ENCODE measurements around the gene CDT1.

Gene CDT1

GRCh38 chr16:88825146-88825545 lies 21.6 kb downstream of the CDT1 start:
- H3K27ac ChIP-seq (ENCODE audit: low read depth, low read length), result no peak overlapping the region
- DNase-seq, result no peak
- no peak overlapping the region for H2AK5ac ChIP-seq (ENCODE audit: low read length)
- H3K23ac ChIP-seq (ENCODE audit: low read length), result no peak overlapping the region
- no peak overlapping the region for H3K18ac ChIP-seq (ENCODE audit: low read length)
- no peaks in the 10 kb centered on the region for H3K27me3 ChIP-seq (ENCODE audit: insufficient read depth, low read length, poor library complexity)
- H2BK15ac ChIP-seq (replicated peaks; ENCODE audit: low read depth), result no peak overlapping the region
- H3K4ac ChIP-seq (ENCODE audit: low read depth, low read length), result no peak overlapping the region
- no peaks in the 10 kb centered on the region for H3K36me3 ChIP-seq (ENCODE audit: control insufficient read depth, insufficient read depth, low read length)
- H4K5ac ChIP-seq (ENCODE audit: low read length), result no peak overlapping the region
- no CpG with 5 or more reads among the region's 12 CpGs for WGBS (ENCODE audit: extremely low coverage, insufficient coverage, low lambda C conversion rate)
- no peak overlapping the region for H3K4me2 ChIP-seq (ENCODE audit: low read length)
- H2BK120ac ChIP-seq (ENCODE audit: low read depth, low read length), result no peak overlapping the region
- no peak overlapping the region for H3K9ac ChIP-seq (ENCODE audit: low read length)
- no peak overlapping the region for H3K56ac ChIP-seq (ENCODE audit: low read length)
- no peaks in the 10 kb centered on the region for H3K4me1 ChIP-seq (ENCODE audit: control insufficient read depth, low read depth, low read length)
- H3K4me3 ChIP-seq (ENCODE audit: low read length), result no peak overlapping the region
- no peak overlapping the region for H2BK5ac ChIP-seq (ENCODE audit: low read length)
- H3K79me1 ChIP-seq (ENCODE audit: low read length), result no peaks in the 10 kb centered on the region
- no peaks in the 10 kb centered on the region for H3K79me2 ChIP-seq (ENCODE audit: control insufficient read depth, insufficient read depth, low read length)
- no peak overlapping the region for H4K8ac ChIP-seq (ENCODE audit: low read depth, low read length)

GRCh38 chr16:88826070-88826840 lies 22.7 kb downstream of the CDT1 start:
- H4K8ac ChIP-seq (ENCODE audit: low read depth, low read length), result no peak overlapping the region
- no peak for DNase-seq
- H3K4me3 ChIP-seq (ENCODE audit: low read length), result no peak overlapping the region
- H3K79me1 ChIP-seq (ENCODE audit: low read length), result no peaks in the 10 kb centered on the region
- no peaks in the 10 kb centered on the region for H3K36me3 ChIP-seq (ENCODE audit: control insufficient read depth, insufficient read depth, low read length)
- H3K27ac ChIP-seq (ENCODE audit: low read depth, low read length), result no peak overlapping the region
- H3K4ac ChIP-seq (ENCODE audit: low read depth, low read length), result no peak overlapping the region
- H3K4me2 ChIP-seq (ENCODE audit: low read length), result no peak overlapping the region
- no peak overlapping the region for H4K5ac ChIP-seq (ENCODE audit: low read length)
- no peaks in the 10 kb centered on the region for H3K79me2 ChIP-seq (ENCODE audit: control insufficient read depth, insufficient read depth, low read length)
- H2BK15ac ChIP-seq (replicated peaks; ENCODE audit: low read depth), result no peak overlapping the region
- H3K56ac ChIP-seq (ENCODE audit: low read length), result no peak overlapping the region
- no CpG with 5 or more reads among the region's 26 CpGs for WGBS (ENCODE audit: extremely low coverage, insufficient coverage, low lambda C conversion rate)
- H2AK5ac ChIP-seq (ENCODE audit: low read length), result no peak overlapping the region
- no peak overlapping the region for H3K9ac ChIP-seq (ENCODE audit: low read length)
- no peak overlapping the region for H3K23ac ChIP-seq (ENCODE audit: low read length)
- no peak overlapping the region for H3K18ac ChIP-seq (ENCODE audit: low read length)
- H3K4me1 ChIP-seq (ENCODE audit: control insufficient read depth, low read depth, low read length), result no peaks in the 10 kb centered on the region
- H2BK120ac ChIP-seq (ENCODE audit: low read depth, low read length), result no peak overlapping the region
- no peak overlapping the region for H2BK5ac ChIP-seq (ENCODE audit: low read length)
- H3K27me3 ChIP-seq (ENCODE audit: insufficient read depth, low read length, poor library complexity), result no peaks in the 10 kb centered on the region

DNA sequence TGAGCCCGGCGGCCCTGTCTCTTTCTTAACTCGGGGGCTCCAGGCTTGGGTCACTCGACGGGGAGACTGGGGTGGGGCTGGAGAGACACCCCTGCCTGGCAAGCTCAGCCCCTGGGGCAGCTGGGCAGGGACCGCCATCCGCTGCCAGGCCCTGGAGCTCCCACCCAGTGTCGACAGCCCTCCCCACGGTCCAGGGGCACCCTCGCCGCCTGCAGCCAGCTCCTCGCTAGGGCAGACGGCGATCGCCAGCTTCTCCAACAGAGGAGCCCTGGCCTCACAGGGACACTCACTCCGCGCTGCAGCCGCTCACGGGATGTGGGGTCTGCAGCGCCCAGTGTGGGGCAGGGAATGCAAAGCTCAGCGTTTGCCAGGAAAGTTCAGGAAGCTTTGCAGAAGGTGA lies 24.1 kb downstream of the CDT1 start:
- Histone ChIP-seq H3K23ac (ENCODE audit: low read length) (no peak overlapping the region), H3K9ac (ENCODE audit: low read length) (no peak overlapping the region)
- WGBS (ENCODE audit: extremely low coverage, insufficient coverage, low lambda C conversion rate), result no CpG with 5 or more reads among the region's 21 CpGs

GRCh38 chr16:88828711-88829110 lies 25.1 kb downstream of the CDT1 start:
- H2AK5ac ChIP-seq (ENCODE audit: low read length), result no peak overlapping the region
- no peak overlapping the region for H3K56ac ChIP-seq (ENCODE audit: low read length)
- no peak for DNase-seq
- no peak overlapping the region for H3K18ac ChIP-seq (ENCODE audit: low read length)
- H2BK120ac ChIP-seq (ENCODE audit: low read depth, low read length), result no peak overlapping the region
- no peaks in the 10 kb centered on the region for H3K79me2 ChIP-seq (ENCODE audit: control insufficient read depth, insufficient read depth, low read length)
- no peak overlapping the region for H3K9ac ChIP-seq (ENCODE audit: low read length)
- H3K27ac ChIP-seq (ENCODE audit: low read depth, low read length), result no peak overlapping the region
- no peak overlapping the region for H3K4me3 ChIP-seq (ENCODE audit: low read length)
- H4K5ac ChIP-seq (ENCODE audit: low read length), result no peak overlapping the region
- no peak overlapping the region for H2BK5ac ChIP-seq (ENCODE audit: low read length)
- no peaks in the 10 kb centered on the region for H3K79me1 ChIP-seq (ENCODE audit: low read length)
- no peaks in the 10 kb centered on the region for H3K4me1 ChIP-seq (ENCODE audit: control insufficient read depth, low read depth, low read length)
- H3K4me2 ChIP-seq (ENCODE audit: low read length), result no peak overlapping the region
- no peak overlapping the region for H3K4ac ChIP-seq (ENCODE audit: low read depth, low read length)
- no peak overlapping the region for H3K23ac ChIP-seq (ENCODE audit: low read length)
- H3K27me3 ChIP-seq (ENCODE audit: insufficient read depth, low read length, poor library complexity), result no peaks in the 10 kb centered on the region
- no peak overlapping the region for H2BK15ac ChIP-seq (replicated peaks; ENCODE audit: low read depth)
- no peaks in the 10 kb centered on the region for H3K36me3 ChIP-seq (ENCODE audit: control insufficient read depth, insufficient read depth, low read length)
- H4K8ac ChIP-seq (ENCODE audit: low read depth, low read length), result no peak overlapping the region
- no CpG with 5 or more reads among the region's 24 CpGs for WGBS (ENCODE audit: extremely low coverage, insufficient coverage, low lambda C conversion rate)

More for the DNA sequence above, 24.1 kb downstream of the CDT1 start:
- DNase-seq, result no peak
- H3K56ac ChIP-seq (ENCODE audit: low read length), result no peak overlapping the region
- H4K8ac ChIP-seq (ENCODE audit: low read depth, low read length), result no peak overlapping the region
- no peak overlapping the region for H2BK15ac ChIP-seq (replicated peaks; ENCODE audit: low read depth)
- no peak overlapping the region for H3K18ac ChIP-seq (ENCODE audit: low read length)
- no peaks in the 10 kb centered on the region for H3K36me3 ChIP-seq (ENCODE audit: control insufficient read depth, insufficient read depth, low read length)
- H3K27me3 ChIP-seq (ENCODE audit: insufficient read depth, low read length, poor library complexity), result no peaks in the 10 kb centered on the region
- H4K5ac ChIP-seq (ENCODE audit: low read length), result no peak overlapping the region
- no peaks in the 10 kb centered on the region for H3K4me1 ChIP-seq (ENCODE audit: control insufficient read depth, low read depth, low read length)
- no peak overlapping the region for H3K4me2 ChIP-seq (ENCODE audit: low read length)
- no peak overlapping the region for H2AK5ac ChIP-seq (ENCODE audit: low read length)
- H3K79me1 ChIP-seq (ENCODE audit: low read length), result no peaks in the 10 kb centered on the region
- H3K79me2 ChIP-seq (ENCODE audit: control insufficient read depth, insufficient read depth, low read length), result no peaks in the 10 kb centered on the region
- H3K27ac ChIP-seq (ENCODE audit: low read depth, low read length), result no peak overlapping the region
- H3K4ac ChIP-seq (ENCODE audit: low read depth, low read length), result no peak overlapping the region
- H2BK120ac ChIP-seq (ENCODE audit: low read depth, low read length), result no peak overlapping the region
- H2BK5ac ChIP-seq (ENCODE audit: low read length), result no peak overlapping the region
- H3K4me3 ChIP-seq (ENCODE audit: low read length), result no peak overlapping the region

GRCh38 chr16:88830258-88830657 lies 26.7 kb downstream of the CDT1 start:
- Histone ChIP-seq H3K27ac (ENCODE audit: low read depth, low read length) (no peak overlapping the region), H2AK5ac (ENCODE audit: low read length) (no peak overlapping the region), H2BK5ac (ENCODE audit: low read length) (no peak overlapping the region), H3K36me3 (ENCODE audit: control insufficient read depth, insufficient read depth, low read length) (no peaks in the 10 kb centered on the region), H3K4me3 (ENCODE audit: low read length) (no peak overlapping the region), H2BK120ac (ENCODE audit: low read depth, low read length) (no peak overlapping the region), H3K4me1 (ENCODE audit: control insufficient read depth, low read depth, low read length) (no peaks in the 10 kb centered on the region), H3K4ac (ENCODE audit: low read depth, low read length) (no peak overlapping the region), H3K27me3 (ENCODE audit: insufficient read depth, low read length, poor library complexity) (no peaks in the 10 kb centered on the region), H3K9ac (ENCODE audit: low read length) (no peak overlapping the region), H3K56ac (ENCODE audit: low read length) (no peak overlapping the region), H3K4me2 (ENCODE audit: low read length) (no peak overlapping the region), H2BK15ac (replicated peaks; ENCODE audit: low read depth) (no peak overlapping the region), H3K79me1 (ENCODE audit: low read length) (no peaks in the 10 kb centered on the region), H3K23ac (ENCODE audit: low read length) (no peak overlapping the region), H4K8ac (ENCODE audit: low read depth, low read length) (no peak overlapping the region), H3K79me2 (ENCODE audit: control insufficient read depth, insufficient read depth, low read length) (no peaks in the 10 kb centered on the region), H4K5ac (ENCODE audit: low read length) (no peak overlapping the region), H3K18ac (ENCODE audit: low read length) (no peak overlapping the region)
- WGBS (ENCODE audit: extremely low coverage, insufficient coverage, low lambda C conversion rate), result no CpG with 5 or more reads among the region's 11 CpGs
- DNase-seq, result no peak

DNA sequence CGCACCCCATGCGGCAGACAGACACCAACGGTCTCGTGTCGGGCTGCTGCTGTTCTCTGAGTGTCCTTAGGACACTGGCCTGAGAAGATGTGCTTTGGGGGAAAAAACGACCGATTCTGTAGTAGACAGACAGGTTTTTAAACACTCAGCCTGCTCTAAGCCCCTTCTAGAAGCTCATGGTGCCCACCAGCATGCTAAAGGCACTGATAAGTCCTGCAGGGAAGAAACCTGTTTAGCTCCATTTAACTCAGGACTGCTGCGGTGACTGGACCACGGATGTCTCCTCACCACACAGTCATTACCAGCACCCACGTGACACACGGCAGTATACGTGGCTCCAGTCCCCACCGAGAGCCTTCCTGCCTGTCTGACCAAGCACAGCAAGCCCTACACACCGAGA lies 27.2 kb downstream of the CDT1 start:
- Histone ChIP-seq H3K27me3 (ENCODE audit: insufficient read depth, low read length, poor library complexity) (no peaks in the 10 kb centered on the region), H3K23ac (ENCODE audit: low read length) (no peak overlapping the region), H2AK5ac (ENCODE audit: low read length) (no peak overlapping the region), H3K4me2 (ENCODE audit: low read length) (no peak overlapping the region), H3K27ac (ENCODE audit: low read depth, low read length) (no peak overlapping the region), H2BK120ac (ENCODE audit: low read depth, low read length) (no peak overlapping the region), H3K79me2 (ENCODE audit: control insufficient read depth, insufficient read depth, low read length) (no peaks in the 10 kb centered on the region), H3K4me3 (ENCODE audit: low read length) (no peak overlapping the region), H3K36me3 (ENCODE audit: control insufficient read depth, insufficient read depth, low read length) (no peaks in the 10 kb centered on the region), H4K5ac (ENCODE audit: low read length) (no peak overlapping the region), H2BK5ac (ENCODE audit: low read length) (no peak overlapping the region), H4K8ac (ENCODE audit: low read depth, low read length) (no peak overlapping the region), H3K56ac (ENCODE audit: low read length) (no peak overlapping the region), H3K18ac (ENCODE audit: low read length) (no peak overlapping the region), H3K4me1 (ENCODE audit: control insufficient read depth, low read depth, low read length) (no peaks in the 10 kb centered on the region), H3K9ac (ENCODE audit: low read length) (no peak overlapping the region), H3K79me1 (ENCODE audit: low read length) (no peaks in the 10 kb centered on the region), H3K4ac (ENCODE audit: low read depth, low read length) (no peak overlapping the region), H2BK15ac (replicated peaks; ENCODE audit: low read depth) (no peak overlapping the region)
- DNase-seq, result no peak
- no CpG with 5 or more reads among the region's 14 CpGs for WGBS (ENCODE audit: extremely low coverage, insufficient coverage, low lambda C conversion rate)
